ENCODE data around the gene TENM3.

TENM3 gene

GRCh38 chr4:182768838-182769237 is 525.6 kb downstream of the TENM3 start:
- H3K4me3 ChIP-seq (ENCODE audit: low read depth, low read length) = no peak overlapping the region
- TF ChIP-seq, protein P1, sequence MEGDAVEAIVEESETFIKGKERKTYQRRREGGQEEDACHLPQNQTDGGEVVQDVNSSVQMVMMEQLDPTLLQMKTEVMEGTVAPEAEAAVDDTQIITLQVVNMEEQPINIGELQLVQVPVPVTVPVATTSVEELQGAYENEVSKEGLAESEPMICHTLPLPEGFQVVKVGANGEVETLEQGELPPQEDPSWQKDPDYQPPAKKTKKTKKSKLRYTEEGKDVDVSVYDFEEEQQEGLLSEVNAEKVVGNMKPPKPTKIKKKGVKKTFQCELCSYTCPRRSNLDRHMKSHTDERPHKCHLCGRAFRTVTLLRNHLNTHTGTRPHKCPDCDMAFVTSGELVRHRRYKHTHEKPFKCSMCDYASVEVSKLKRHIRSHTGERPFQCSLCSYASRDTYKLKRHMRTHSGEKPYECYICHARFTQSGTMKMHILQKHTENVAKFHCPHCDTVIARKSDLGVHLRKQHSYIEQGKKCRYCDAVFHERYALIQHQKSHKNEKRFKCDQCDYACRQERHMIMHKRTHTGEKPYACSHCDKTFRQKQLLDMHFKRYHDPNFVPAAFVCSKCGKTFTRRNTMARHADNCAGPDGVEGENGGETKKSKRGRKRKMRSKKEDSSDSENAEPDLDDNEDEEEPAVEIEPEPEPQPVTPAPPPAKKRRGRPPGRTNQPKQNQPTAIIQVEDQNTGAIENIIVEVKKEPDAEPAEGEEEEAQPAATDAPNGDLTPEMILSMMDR (IDR thresholded peaks at IDR 0.05; ENCODE audit: low read depth, low read length) = no peak

- TF ChIP-seq, protein P1 (IDR thresholded peaks at IDR 0.05; ENCODE audit: low read depth, low read length) = no peak
- H3K4me3 ChIP-seq (ENCODE audit: low read depth, low read length) = no peak overlapping the region
Observed at GRCh38 chr4:182770259-182770995, 527.2 kb downstream of the TENM3 start.

GRCh38 chr4:182770996-182771514 is 527.9 kb downstream of the TENM3 start:
- TF ChIP-seq, protein P1 (IDR thresholded peaks at IDR 0.05; ENCODE audit: low read depth, low read length) = no peak
- no peak overlapping the region for H3K4me3 ChIP-seq (ENCODE audit: low read depth, low read length)

GRCh38 chr4:182775075-182775474 is 531.9 kb downstream of the TENM3 start:
- no peak overlapping the region for H3K4me3 ChIP-seq (ENCODE audit: low read depth, low read length)
- TF ChIP-seq, protein P1 (IDR thresholded peaks at IDR 0.05; ENCODE audit: low read depth, low read length) = no peak

DNA sequence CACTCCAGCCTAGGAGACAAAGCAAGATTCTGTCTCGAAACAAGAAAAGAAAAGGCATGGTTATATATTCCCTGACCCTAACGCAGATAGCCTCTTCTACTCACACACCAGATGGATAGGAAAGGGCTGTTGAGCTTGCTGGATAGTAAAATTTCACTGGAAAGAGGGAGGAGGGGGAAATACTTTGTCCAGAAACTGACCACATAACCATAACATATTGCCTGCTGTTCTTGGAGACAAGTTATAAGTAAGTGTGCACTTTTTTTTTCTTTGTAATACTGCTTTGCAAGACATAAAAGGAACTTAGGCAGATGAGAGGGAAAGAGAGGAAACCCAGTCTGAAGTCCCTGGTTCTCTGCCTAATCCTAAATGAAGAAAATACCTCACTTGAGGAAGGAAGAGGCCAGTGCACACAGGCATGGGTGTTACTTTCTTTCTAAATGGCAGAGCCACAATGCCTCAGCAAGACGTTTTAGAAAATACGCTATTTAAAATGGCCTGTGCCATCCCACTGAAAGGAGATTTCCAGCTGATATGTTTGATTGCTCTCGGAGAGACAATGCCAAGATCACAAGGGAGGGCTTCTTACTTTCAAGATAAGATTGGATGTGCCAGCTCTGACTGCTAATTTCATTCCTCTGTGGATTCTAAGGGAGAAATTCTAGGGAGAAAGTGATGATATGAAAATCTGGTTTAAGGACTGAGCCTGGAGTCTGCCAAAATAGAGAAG is 533.3 kb downstream of the TENM3 start:
- TF ChIP-seq, protein P1 (IDR thresholded peaks at IDR 0.05; ENCODE audit: low read depth, low read length) = no peak

DNA sequence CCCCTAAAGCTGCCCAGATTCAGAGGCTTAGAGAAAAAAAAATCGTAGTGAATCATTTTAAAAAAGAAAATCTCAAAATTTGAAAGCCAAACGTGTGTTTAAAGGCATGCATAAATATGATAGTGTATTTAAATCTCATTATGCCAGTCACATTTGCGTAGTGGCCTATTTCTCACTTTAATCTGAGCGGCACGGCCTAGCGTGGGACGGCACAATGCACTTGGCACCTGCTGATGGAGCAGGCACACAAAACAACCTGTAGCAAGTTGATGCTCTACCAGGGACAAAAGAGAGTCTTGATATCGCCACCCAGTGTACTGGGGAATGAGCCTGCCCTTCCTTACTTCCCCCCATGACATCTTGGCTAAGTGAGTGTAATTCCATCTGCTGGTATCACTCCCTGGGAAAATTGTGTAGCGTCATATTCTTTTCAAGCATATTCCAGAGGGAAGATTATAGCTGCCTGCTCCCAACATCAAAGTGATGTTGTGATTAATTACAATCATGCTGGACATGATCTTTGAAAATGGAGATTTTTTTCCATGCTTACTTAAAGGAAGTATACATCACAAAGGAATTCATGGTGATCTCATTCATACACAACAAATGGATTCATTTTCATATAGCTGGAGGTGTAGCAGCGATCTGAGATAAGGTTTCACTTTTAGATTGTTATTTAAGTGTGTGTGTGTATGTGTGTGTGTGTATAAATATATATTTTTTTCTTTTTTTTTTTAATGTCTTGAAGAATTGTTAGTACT is 535.2 kb downstream of the TENM3 start:
- no peak overlapping the region for H3K4me3 ChIP-seq (ENCODE audit: low read depth, low read length)
- TF ChIP-seq, protein P1 (IDR thresholded peaks at IDR 0.05; ENCODE audit: low read depth, low read length) = no peak

More for the DNA sequence above, 533.3 kb downstream of the TENM3 start:
- H3K4me3 ChIP-seq (ENCODE audit: low read depth, low read length) = no peak overlapping the region
